SK-N-DZ (cell line): ENCODE results near the gene ZBTB7C. TPM values are rescaled to one million over a fixed set of nuclear protein-coding genes. Genes with fewer than 3 reads are reported as not detected.
"Not testable (repeated sequence)": the region's sequence is repeated elsewhere in the genome, so short reads cannot be mapped to it uniquely, and the experiment has no call there.

ENCODE experiments used
- DNase-seq: peaks from one replicate; pipeline ENCODE4 v3.0.0-alpha.2; 2015; ENCODE audit warnings: low spot score
- polyA plus RNA-seq, 2 experiments: library from polyadenylated mRNA; depleted of rRNA; stranded (reverse); fragments of >200 nt; gene quantifications; 2 replicates each; pipeline ENCODE4 v1.2.3, GENCODE V29; 2014

Gene ZBTB7C
- polyA plus RNA-seq (2014; cell fraction: cytosol; rRNA removed): not detected in 2 replicates
- not detected in 2 replicates for polyA plus RNA-seq (2014; cell fraction: nucleus; rRNA removed)

DNA sequence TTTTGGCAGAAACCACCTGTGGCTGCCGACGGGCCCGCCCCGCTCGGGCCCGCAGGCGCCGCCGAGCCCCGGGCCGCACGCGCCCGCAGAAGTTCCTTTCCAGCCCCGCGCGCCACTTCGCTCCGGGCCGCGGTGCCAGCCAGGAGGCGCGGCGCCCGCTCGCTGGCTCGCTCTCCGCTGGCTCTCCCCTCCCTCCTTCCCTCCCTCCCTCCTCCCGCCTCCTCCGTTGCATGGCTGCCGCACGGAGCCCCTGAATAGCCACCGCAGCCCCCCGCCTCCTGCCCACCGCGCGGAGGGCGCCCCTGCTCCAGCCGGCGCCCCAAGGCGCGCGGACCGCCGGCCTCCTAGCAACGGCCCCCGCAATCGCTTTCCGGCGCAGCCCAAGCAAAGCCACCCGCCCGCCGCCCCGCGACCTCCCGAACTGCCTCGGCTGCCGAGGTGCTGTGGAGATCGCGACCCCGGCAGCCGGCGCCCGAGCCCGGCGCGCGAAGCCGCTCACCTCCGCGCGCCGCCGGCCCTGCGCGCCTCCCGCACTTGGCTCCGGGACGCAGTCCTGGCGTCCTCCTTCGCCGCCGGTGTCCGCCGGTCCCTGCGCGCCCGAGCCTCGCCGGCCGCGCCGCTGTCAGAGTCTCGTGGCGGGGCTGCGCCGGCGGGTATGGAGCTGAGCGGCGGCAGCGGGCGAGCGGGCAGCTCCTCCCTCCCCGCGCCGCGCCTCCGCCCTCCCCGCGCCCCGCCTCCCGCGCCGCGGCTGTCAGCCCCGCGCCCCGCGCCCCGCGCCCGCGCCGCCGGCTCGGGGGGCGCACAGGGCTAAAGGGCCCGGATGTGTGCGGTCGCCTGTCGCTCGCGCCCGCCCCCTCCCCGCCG, at the start of gene ZBTB7C:
ZBTB7C (minus strand) TSS at position 657 of the 864 bp plus-strand sequence.
- DNase-seq: no peak

DNA sequence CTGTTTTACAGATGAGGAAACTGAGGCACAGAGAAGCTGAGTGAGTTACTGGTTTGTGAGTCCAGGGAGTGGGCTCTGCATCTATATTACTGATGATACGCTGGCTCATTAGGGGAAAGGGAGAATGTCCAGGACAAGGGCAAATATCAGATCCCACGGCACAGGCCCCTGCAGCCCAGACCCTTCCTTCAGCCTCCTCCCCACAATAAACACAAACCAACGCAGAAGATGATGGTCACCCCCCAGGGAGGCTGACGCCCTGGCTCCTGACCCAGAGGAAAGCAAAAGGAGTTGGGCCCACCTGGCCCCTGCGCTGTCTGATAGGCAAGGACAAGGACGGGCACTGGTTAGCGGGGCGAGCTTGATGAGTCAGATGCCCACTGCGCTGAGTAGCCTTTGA, 47.7 kb upstream of the ZBTB7C start:
- no peak for DNase-seq

DNA sequence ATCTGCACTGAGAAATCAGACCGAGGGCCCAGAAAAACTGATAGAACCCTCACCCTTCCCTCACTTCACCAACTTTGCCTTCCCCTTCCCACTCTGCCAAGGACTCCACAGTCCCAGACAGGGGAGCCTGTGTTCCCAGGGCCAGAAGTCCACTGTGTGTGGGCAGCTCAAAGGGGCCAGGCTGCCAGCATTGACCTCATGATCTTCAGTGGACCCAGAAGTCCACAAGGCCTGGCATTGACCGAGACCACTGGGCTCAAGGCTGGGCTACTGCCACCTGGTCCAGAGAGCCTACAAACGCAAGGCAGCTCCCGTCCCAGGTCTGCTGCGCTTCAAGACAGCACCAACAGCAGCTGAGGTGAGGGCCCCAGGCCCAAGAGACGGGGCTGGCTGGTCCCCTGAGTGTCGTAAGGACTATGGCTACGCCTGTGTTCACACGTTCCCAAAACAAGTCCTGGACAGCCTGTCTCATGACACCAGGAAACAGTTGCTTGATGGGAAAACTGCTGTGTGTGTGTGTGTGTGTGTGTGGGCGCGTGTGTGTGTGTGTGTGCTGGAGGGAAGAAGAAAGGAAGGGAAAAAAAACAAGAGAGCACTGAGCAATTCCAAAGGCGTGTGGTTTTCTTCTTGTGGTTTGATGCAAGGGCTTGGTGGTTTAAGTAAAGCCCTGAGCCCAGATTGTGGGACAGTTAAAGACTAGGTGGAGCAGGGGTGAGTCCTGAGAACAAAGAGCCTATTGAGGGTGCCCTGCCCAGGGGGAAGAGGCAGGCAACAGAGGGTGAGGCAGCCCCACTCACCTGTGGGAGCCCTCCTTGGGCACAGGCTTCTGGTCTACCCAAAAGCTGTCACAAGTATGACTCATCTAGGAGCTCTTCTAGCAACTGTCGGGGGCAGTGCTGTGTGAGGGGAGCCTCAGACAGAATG, 46.6 kb upstream of the ZBTB7C start:
- no peak for DNase-seq

DNA sequence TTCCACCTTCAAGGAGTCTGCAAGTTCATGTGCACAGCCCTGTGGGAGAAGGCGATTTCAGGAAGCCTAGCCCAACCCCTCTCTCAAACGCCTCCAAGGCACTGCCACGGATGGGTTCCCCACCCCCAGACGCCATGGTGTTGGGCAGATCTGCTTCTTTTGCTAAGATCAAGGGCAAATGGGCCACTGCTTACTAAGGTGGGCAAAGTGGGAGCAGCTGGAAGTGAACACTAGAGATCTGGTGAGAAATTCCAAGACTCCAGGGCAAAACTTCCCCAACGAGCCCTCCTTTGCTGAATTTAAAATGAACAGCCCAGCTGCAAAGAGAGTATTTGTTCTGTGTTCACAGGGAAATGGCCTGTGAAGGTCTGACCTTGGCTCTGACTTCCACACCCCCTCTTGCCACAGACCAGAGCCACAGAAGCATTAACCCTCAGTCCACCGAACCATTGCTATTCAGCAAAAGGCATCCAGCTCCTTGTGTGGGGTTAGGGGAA, 45.1 kb upstream of the ZBTB7C start:
- DNase-seq: no peak

DNA sequence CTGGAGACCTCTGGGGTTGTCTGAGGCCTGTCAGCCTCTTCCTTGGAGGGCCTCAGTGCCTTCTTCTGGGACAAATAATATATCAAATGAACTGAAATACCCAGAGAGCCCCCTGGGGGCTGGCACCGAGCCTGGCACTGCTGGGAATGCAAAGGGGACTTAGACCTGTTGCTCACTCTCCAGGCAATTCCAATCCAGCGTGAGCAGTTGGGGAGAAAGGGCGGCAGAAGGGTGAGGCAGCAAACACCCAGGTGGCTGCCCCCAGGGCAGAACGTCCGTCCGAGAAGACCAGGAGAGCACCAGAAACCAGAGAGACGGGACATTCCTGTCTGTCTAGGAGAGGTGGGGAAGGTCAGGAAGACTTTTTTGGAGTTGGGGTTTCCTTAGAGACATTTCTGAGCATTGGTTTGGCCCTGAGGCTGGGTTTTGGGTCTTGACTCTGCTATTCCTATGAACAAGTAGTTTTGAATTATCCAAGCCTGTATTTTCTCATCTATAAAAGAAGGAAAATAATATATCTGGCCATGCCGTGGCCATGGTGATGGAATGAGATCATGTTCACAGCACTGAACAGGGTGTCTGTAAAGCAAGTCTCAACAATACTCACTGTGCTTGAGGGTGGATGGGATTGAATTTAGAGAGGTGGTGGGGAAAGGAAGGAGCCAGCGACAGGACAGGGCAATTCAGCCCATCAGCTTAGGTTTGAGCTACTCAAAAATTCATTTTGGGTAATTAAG, 44.3 kb upstream of the ZBTB7C start:
- DNase-seq: no peak

DNA sequence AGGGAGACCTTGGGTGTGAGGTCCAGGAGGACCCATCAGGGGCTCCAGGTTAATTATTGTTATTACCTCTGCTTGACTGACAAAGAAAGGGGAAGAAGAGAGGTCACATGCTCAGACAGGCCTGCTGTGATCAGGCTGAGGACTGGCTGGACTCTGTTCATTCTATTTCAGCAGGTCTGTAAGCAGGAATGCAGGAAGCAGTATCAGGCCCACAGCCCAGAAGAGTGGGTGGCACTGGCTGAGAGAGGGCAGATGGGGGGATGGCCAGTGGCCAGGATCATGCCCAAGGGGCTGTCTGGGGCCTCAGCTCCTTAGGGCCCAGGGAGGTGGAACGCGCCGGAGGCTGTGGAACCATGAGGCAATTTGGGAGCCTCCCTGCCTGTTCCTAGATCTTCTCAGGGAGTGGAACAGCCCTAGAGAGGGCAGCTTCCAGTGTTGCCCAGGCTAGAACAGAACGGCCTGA, 43.7 kb upstream of the ZBTB7C start:
- no peak for DNase-seq

DNA sequence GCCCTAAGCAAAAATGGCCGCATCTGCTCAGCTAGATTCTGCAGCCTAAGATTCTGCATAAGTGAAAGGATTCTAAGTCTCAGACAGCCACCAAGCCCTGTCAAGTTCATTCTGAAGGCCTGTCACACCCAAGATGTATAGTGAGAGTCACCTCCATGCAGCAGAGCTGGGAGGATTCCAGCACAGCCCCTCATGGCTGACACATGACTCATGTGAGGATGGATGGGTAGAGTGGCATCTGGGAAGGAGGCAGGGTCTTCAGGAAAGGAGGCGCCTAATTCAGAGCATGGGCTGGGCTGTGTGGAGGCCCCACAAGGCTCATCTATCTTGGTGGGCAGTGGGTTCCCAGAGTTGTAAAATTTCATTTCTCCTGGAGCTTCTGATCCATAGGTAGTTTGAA, 41.5 kb upstream of the ZBTB7C start:
- no peak for DNase-seq

DNA sequence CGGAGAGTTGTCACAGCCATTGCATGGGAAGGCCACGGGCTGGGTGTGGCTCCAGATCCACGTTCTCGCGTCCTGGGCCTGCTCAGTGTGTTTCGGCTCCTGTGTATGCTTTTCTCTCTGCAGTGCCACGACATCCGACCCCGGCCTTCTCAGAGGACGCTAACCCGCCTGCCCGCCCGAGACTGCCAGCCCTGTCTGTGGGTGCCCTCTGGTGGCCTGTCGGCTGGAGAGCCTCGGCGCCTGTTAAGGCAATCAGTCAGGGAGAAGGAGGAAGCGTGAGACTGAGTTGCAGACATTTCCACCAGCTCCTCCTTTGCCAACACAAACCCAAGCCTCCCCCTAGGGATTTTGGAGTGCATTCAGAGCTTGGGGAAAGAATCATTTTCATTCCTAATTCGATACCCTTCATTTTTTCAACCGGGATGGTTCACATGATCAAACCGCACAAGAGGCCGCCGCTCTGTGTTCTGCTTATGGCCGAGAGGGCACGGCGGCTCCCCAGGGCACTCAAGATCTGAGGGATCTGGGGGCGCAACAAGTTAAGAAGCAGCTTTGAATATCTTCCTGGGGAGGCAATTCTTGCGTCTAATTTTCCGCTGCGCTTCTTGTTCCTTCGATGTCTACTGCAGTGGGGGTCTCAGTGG, 37.5 kb upstream of the ZBTB7C start:
- DNase-seq: peak; percentile 62

DNA sequence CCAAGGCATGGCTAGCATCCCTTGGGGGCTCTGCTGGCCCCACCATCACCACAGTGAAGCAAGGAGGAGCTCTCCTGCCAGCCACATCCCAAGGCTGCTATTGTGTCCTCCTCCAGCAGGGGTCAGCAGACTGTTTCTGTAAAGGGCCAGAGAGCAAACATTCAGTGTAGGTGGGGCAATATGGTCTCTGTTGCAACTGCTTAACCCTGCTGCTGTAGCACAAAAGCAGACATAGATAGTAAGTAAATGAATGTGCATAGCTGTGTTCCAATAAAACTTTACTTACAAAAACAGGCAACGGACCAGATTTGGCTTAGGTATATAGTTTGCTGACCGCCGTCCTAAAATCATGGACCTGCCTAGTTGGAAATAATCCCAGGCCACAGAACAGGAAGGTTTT, 36.4 kb upstream of the ZBTB7C start:
- peak; percentile 60 for DNase-seq

DNA sequence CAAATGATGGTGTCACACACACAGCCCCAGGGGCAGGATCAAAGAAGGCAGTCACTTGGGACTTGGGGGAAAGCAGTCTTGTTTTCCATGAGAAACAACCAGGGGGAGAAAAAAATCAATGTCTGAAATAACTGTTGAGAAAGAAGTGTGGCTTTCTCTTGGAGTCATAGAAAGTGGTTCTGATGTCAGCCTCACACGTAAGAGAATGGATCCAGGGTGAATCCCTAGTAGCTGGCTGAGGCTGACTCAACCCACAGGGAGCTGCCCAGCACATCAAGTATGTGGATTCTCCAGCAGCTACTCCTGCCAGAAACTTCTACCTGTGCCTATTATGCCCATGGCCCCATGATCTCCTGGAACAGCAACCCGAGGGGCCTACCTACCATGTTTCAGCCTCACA, 33.6 kb upstream of the ZBTB7C start:
- DNase-seq: no peak

DNA sequence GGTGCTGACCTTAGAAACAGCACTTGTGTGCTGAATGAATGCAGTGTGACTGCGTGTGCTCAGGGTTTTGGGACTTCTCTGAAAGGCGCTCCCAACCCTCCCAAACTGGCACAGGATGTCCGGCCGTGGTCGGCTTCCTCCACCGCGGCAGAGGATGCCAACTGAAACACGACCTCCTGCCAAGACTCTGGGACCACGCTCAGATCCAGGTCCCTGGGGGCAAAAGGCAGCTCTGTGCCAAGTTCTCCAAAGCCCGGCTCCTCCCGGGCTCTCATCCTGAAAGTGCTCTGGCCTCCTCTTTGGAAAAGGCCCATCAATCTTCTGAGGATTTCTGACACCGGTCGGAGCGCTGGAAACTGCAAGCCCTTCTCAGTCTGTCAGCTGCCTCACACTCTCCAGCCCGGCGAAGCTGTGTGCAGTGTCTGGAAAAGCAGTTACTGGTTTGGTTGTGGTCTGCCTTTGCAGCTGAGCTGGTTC, 32.3 kb upstream of the ZBTB7C start:
- DNase-seq: no peak

DNA sequence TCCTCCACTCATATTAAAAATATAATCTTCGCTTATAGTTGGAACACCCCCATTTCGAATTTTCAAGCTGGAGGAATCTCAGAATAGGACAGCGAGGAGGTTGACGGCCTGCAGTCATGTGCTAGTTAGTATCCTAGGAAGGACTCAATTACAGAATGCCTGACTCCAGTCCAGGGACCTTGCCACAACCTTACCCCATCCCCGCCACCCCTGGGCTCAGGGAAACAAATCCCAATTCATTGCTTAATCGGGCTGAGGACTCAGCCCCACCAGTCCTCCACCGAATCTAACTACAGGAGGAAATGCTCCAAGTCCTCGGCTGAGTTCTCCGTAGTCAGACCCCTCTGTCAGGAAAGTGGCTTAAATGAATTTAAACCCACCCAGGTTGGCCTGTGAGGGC, 31.7 kb upstream of the ZBTB7C start:
- DNase-seq: no peak

DNA sequence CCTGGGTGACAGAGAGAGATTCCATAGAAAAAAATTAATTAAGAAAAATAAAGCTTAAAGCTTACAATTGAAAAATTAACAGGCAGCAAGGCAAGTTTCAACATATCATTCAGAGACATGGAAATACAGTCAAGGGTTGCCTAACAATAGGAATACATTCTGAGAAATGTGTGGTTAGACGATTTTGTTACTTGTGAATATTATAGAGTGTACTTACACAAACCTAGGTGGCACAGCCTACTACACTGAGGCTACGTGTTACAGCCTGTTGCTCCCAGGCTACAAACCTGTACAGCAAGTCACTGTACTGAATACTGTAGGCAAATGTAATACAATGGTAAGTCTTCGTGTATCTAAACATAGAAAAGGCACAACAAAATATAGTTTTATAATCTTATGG, 27.7 kb upstream of the ZBTB7C start:
- no peak for DNase-seq

DNA sequence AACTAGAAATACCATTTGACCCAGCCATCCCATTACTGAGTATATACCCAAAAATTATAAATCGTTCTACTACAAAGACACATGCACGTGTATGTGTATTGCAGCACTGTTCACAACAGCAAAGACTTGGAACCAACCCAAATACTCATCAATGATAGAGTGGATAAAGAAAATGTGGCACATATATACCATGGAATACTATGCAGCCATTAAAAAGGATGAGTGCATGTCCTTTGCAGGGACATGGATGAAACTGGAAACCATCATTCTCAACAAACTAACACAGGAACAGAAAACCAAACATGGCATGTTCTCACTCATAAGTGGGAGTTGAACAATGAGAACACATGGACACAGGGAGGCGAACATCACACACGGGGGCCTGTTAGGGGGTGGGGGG, 25.2 kb upstream of the ZBTB7C start:
- not testable (repeated sequence) for DNase-seq

DNA sequence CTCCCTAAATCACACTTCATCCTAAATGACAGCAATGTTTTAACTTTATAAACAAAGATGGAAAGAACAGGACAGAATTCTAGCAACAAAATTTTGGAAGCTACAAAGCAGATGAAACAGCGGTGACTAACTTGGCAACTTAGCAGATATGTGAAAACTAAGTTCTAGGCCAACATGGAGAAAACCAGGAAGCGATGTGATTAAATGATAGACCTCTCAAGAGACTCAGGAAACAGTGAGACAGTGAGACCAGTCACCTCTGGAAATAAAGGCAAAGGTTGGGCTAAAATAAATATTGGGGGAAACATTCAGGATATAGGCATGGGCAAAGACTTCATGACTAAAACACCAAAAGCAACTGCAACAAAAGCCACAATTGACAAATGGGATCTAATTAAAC, 24.4 kb upstream of the ZBTB7C start:
- no peak for DNase-seq

DNA sequence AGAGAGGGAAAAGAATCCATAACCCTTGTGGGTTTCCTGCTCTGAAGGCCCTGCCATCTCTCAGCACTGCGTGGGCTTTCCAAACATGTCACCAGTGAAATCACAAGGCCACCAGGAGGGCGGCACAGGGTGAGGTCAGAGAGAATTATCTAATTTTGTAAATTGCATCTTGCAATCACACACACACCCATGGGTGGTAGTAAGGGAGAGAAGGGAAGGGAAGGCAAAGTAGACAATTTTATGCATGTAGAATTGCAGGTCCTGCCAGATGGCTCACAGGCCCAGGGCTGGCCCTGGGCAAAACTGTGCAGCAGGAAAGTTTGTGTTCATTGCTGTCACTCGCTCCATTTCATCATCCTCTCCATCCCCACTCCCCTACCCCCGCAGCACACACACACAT, 21.0 kb upstream of the ZBTB7C start:
- DNase-seq: no peak

DNA sequence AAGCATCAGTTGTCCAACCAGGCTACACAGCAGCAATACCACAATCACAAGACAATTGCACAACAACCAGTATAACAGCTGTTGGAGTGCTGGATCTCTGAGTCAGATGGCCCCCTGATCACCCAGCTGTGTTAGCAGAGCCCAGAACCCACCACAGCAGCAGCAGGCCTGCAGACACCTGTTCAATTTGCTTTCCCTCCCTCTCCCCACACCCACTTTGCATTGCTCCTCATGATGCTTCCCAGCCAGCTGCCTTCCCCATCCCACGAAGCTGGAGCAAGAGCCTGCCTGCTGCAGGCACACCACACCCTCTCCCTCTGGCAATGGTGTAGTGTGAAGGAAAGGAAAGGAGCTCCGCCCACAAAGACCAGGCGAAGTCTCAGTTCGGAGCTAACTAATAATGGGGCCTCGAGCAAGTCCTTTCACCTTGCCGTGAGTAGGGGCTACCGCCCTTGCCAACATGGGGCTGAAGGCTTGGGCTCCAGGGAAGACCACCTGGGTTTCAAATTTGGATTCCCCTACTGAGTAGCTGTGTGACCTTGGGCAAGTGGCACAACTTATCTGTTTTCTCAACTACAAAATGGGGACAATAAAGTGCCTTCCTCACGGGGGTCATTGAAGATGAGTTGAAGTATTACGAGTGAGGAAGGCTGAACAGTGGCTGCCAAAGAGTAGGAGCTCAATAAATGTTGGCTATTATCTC, 19.4 kb upstream of the ZBTB7C start:
- no peak for DNase-seq

DNA sequence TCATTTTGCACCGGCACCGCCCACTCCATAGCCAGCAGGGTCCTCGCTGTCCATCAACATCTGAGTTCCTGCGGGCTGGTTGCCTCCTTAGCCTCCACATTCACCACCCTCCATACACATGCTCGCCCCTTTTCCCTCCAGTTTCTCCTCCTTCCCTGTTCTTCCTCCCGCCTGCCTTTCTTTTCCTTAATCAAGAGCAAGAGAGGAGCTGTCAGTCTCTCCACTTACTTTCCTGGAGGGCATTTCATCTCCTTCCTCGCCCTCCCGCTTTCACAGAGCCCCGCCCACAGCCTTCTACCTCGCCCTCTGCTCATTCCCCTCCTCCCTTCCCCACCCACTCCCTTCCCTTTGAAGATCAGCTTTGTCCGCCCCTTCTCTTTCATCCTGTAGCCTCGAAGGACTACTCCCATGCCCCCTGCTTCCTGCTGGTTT, 13.8 kb upstream of the ZBTB7C start:
- no peak for DNase-seq

DNA sequence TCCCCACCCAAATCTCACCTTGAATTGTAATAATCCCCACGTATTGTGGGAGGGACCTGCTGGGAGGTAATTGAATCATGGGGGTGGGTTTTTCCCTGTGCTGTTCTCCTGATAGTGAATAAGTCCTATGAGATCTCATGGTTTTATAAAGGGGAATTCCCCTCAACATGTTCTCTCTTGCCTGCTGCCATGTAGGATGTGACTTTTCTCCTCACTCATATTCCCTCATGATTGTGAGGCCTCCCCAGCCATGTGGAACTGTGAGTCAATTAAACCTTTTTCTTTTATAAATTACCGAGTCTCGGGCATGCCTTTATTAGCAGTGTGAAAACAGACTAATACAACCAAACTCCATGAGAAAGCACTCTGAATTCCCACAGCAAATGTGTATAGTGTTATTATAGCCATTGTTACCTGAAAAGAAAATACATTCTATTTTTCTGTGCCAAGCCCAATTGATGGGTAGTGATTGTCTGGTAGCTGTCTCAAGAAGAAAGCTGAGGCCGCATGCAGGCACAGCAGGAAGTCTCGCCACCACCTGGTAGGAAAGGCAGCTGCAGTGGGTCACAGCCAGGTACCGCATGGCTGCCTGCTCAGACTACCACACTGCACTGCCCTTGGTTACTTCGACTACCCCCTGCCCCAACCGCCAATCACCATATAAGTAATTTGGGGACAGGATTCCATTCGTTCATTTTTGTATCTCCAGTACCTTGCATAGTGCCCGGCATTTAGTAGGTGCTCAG, 10.3 kb upstream of the ZBTB7C start:
- DNase-seq: no peak
